Colonic mucosa (tissue), 4 donors: ENCODE results near the gene COL4A2. TPM values are rescaled to one million over a fixed set of nuclear protein-coding genes. Genes with fewer than 3 reads are reported as not detected.

Source experiments
- DNase-seq: peaks from one replicate; pipeline ENCODE4 v3.0.0-alpha.2; 2020
- H3K27ac ChIP-seq: fragments of 200-600 bp; one replicate; pipeline ENCODE4 v1.8.0; 2021
- H3K27me3 ChIP-seq: fragments of 200-600 bp; one replicate; pipeline ENCODE4 v1.8.0; 2021
- H3K36me3 ChIP-seq: fragments of 200-600 bp; one replicate; pipeline ENCODE4 v1.8.0; 2021
- H3K4me1 ChIP-seq: fragments of 200-600 bp; one replicate; pipeline ENCODE4 v1.8.0; 2021; ENCODE audit warnings: mild to moderate bottlenecking
- H3K4me3 ChIP-seq: fragments of 200-600 bp; one replicate; pipeline ENCODE4 v1.8.0; 2021
- H3K9ac ChIP-seq, 2 donors: one replicate each; pipeline ENCODE4 v1.7.0; 2013; ENCODE audit warnings: control low read depth in 2 of 2, low read depth in 2 of 2, low read length in 2 of 2
- H3K9me3 ChIP-seq: fragments of 200-600 bp; one replicate; pipeline ENCODE4 v1.8.0; 2021
- intact Hi-C: fragments of 100-400 bp; cut with DNase I; formaldehyde crosslinking; loops from one replicate; pipeline ENCODE4 v1.14.1; 2022
- total RNA-seq, 2 donors: library from RNA; stranded (reverse); fragmentation: NEBNext Ultra II Directional in 1 of 2; extraction: Animal tissue kit (Norgen Biotek cat#: 25700) in 1 of 2; gene quantifications; one replicate each; pipeline ENCODE4 v1.2.1, GENCODE V29; 2021
- TF ChIP-seq, protein P1 (sequence below): fragments of 200-600 bp; IDR thresholded peaks from one replicate; pipeline ENCODE4 v1.8.0; 2022; ENCODE audit warnings: antibody characterized with exemption, mild to moderate bottlenecking
- donor health status: healthy.
- donor health status: DM: no; HTN: no; CAD: no.
- donor health status: DM: no; HTN: no; CAD: no.

COL4A2 gene
- total RNA-seq, 2 donors from 2014 or later: 61.1 to 111 TPM

DNA sequence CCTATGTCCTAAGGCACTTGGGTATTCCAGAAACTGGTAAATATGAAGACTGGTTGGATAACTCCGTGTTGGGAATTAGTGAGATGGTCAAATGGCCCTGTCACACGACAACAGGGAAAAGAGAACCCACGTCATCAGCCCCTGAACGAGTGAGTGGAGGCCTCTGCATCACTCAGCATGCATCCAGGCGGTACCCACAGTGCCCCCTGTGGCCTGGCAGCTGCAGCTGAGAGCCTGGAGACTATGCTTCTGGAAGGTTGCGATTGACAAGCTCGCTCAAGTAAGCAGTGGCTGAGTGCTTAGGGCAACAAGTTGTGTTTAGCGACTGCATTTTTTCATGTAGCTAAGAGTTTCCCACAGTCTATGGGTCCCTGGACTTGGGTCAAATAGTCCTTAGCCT, 55.9 kb downstream of the COL4A2 start:
- no peaks in the 10 kb centered on the region for H3K9me3 ChIP-seq
- no peaks in the 10 kb centered on the region for H3K27me3 ChIP-seq

DNA sequence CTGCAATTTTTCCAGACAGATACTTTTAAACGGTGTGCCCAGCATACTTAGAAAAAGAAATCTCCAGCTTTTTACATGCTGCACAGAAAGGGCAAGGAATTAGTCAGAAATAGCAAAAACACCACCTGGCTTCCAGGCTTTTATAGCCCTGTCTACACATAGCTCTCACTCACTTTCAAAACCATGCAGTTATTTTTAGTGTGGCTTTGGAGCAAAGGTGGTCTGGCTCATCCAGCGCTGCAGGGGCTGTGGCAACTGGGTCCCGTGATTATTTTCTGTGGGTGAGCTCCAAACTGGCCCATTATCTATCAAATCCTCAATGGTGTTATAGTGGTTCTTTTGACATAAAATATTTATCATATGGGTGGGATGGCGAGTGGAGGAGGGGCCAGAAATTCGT, 57.0 kb downstream of the COL4A2 start:
- Histone ChIP-seq H3K36me3 (no peaks in the 10 kb centered on the region), H3K4me1 (no peaks in the 10 kb centered on the region), H3K27me3 (no peaks in the 10 kb centered on the region), H3K9me3 (no peaks in the 10 kb centered on the region), H3K27ac (no peak overlapping the region), H3K4me3 (no peak overlapping the region), H3K9ac (no peak overlapping the region)
- intact Hi-C loops: no loop called here
- TF ChIP-seq, protein P1, sequence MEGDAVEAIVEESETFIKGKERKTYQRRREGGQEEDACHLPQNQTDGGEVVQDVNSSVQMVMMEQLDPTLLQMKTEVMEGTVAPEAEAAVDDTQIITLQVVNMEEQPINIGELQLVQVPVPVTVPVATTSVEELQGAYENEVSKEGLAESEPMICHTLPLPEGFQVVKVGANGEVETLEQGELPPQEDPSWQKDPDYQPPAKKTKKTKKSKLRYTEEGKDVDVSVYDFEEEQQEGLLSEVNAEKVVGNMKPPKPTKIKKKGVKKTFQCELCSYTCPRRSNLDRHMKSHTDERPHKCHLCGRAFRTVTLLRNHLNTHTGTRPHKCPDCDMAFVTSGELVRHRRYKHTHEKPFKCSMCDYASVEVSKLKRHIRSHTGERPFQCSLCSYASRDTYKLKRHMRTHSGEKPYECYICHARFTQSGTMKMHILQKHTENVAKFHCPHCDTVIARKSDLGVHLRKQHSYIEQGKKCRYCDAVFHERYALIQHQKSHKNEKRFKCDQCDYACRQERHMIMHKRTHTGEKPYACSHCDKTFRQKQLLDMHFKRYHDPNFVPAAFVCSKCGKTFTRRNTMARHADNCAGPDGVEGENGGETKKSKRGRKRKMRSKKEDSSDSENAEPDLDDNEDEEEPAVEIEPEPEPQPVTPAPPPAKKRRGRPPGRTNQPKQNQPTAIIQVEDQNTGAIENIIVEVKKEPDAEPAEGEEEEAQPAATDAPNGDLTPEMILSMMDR: no peak
- no peak for DNase-seq

More for the DNA sequence above, 55.9 kb downstream of the COL4A2 start:
- no peak overlapping the region for H3K4me3 ChIP-seq
- no peak overlapping the region for H3K9ac ChIP-seq
- H3K27ac ChIP-seq: no peak overlapping the region
- intact Hi-C loops: no loop called here
- no peak for DNase-seq
- no peaks in the 10 kb centered on the region for H3K36me3 ChIP-seq
- TF ChIP-seq, protein P1: no peak
- H3K4me1 ChIP-seq: no peaks in the 10 kb centered on the region

DNA sequence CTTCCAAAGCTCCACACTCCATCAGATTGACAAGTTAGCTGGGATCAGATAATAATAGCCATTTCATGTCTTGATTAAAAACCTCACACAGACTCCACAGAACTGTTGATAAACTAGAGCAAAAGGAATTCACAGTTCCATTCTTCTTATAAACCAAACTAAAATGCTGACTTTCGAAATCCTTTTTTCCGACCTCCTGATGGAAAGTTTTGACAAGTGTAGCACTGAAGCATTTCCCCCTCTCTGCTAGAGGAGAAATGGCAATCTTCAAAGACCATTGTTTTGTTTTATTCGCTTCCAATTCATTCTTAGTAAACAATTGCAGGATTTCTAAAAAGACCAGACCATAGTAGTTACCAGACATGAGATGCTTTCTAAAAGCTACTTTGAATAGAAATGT, 58.8 kb downstream of the COL4A2 start:
- DNase-seq: no peak
- intact Hi-C loops: no loop called here
- TF ChIP-seq, protein P1: no peak

DNA sequence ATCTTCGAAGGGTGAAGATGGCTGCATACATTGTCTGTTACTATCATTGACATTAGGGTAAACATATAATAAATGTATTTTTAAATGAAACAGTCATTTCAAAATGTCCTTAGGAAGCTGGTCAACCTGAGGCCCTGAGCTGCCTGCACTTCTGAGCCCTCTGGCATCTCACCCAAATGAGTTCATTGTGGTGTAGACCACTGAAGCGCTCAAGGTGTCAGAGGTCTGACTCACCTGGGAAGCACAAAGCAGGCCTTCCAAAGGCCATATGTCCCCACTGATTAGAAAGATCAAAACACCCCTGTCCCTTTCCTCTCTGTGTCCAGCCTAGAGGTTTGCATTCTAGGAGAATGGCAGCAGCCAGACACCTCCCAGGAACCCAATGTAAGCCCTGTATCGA, 59.6 kb downstream of the COL4A2 start:
- Histone ChIP-seq H3K36me3 (no peaks in the 10 kb centered on the region), H3K4me1 (no peaks in the 10 kb centered on the region), H3K4me3 (no peak overlapping the region), H3K9me3 (no peaks in the 10 kb centered on the region), H3K9ac (no peak overlapping the region), H3K27ac (no peak overlapping the region), H3K27me3 (no peaks in the 10 kb centered on the region)
- DNase-seq: no peak
- TF ChIP-seq, protein P1: no peak
- intact Hi-C loops: no loop called here

More for the DNA sequence above, 58.8 kb downstream of the COL4A2 start:
- H3K4me1 ChIP-seq: no peaks in the 10 kb centered on the region
- no peak overlapping the region for H3K9ac ChIP-seq
- H3K4me3 ChIP-seq: no peak overlapping the region
- H3K36me3 ChIP-seq: no peaks in the 10 kb centered on the region
- no peaks in the 10 kb centered on the region for H3K27me3 ChIP-seq
- no peak overlapping the region for H3K27ac ChIP-seq
- no peaks in the 10 kb centered on the region for H3K9me3 ChIP-seq

DNA sequence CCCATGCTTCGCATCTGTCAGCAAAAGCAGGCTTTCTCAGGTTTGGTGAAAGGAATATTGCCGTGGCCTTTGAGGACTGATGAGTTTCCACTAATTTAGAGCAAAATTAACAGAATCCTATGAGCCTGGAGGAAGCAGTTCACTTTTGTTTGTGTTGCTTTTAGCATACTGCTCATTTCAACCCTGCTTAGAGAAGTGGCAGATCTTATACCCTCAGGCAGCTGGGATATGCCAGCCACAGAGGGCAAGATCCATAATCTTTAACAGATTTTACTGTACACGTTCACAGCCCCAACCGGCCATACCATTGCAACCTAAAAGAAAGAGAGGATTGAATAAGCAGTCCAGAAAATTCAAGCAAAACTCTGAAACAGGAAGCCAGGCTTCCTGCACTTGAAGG, 60.5 kb downstream of the COL4A2 start:
- H3K9me3 ChIP-seq: no peaks in the 10 kb centered on the region
- H3K27me3 ChIP-seq: no peaks in the 10 kb centered on the region
- no peak overlapping the region for H3K4me3 ChIP-seq
- H3K4me1 ChIP-seq: no peaks in the 10 kb centered on the region
- H3K36me3 ChIP-seq: no peaks in the 10 kb centered on the region
- H3K27ac ChIP-seq: no peak overlapping the region
- H3K9ac ChIP-seq: no peak overlapping the region
- intact Hi-C loops: no loop called here
- TF ChIP-seq, protein P1: no peak
- DNase-seq: no peak

DNA sequence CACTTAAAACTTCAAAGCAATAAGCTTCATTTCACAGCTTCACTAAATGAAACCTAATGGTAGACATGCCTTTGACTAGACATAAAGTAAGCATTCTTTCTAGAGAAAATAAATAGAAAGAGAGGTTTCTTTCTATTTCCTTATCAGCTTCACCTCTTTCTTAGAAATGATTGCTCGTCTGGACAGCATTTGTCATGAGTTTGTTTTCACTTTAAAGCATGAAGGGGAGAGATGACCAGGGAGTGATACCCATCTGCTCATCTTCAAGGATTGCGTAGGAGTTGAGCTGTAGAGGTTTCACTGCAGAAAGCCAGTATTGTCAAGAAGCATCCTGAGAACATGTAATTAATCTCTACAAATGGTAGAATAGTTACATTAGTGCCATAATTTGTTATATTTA, 61.3 kb downstream of the COL4A2 start:
- TF ChIP-seq, protein P1: no peak
- H3K27ac ChIP-seq: no peak overlapping the region
- H3K36me3 ChIP-seq: no peaks in the 10 kb centered on the region
- H3K4me3 ChIP-seq: no peak overlapping the region
- H3K4me1 ChIP-seq: no peaks in the 10 kb centered on the region
- intact Hi-C loops: no loop called here
- no peak for DNase-seq
- H3K9ac ChIP-seq: no peak overlapping the region
- H3K9me3 ChIP-seq: no peaks in the 10 kb centered on the region
- H3K27me3 ChIP-seq: no peaks in the 10 kb centered on the region
